IgD-negative memory B cell (primary cell): ENCODE data around the gene ST6GAL1. TPM values are rescaled to one million over a fixed set of nuclear protein-coding genes. Genes with fewer than 3 reads are reported as not detected.
A peak's percentile ranks its signal among the peaks of the same experiment; 100 is the strongest.

Experiments used
- H3K27ac Mint-ChIP-seq, 3 donors: one replicate each; pipeline ENCODE4 v1.8.0; 2020 to 2022; ENCODE audit warnings: mild to moderate bottlenecking in 3 of 3, mixed read lengths in 3 of 3, moderate library complexity in 1 of 3
- H3K27me3 Mint-ChIP-seq: one replicate; pipeline ENCODE4 v1.8.0; 2021; ENCODE audit warnings: mixed read lengths
- H3K36me3 Mint-ChIP-seq: one replicate; pipeline ENCODE4 v1.8.0; 2020; ENCODE audit warnings: mild to moderate bottlenecking, mixed read lengths
- H3K4me1 Mint-ChIP-seq, 3 donors: one replicate each; pipeline ENCODE4 v1.8.0; 2020 to 2022; ENCODE audit warnings: mixed read lengths in 3 of 3, mild to moderate bottlenecking in 1 of 3
- H3K4me3 Mint-ChIP-seq, 4 donors: one replicate each; pipeline ENCODE4 v1.8.0; 2020 to 2022; ENCODE audit warnings: mild to moderate bottlenecking in 4 of 4, mixed read lengths in 4 of 4, moderate library complexity in 3 of 4
- H3K9me3 Mint-ChIP-seq, 3 donors: one replicate each; pipeline ENCODE4 v1.8.0; 2020 to 2021; ENCODE audit warnings: mixed read lengths in 3 of 3, mild to moderate bottlenecking in 1 of 3
- polyA plus RNA-seq: library from polyadenylated mRNA; unstranded; fragments of 300-500 nt; fragmentation: Illumina TruSeq; gene quantifications from one replicate; pipeline ENCODE4 v1.2.3, GENCODE V29; 2021

The ST6GAL1 gene
- polyA plus RNA-seq, 1 donor from 2014 or later = 257 TPM

- peak overlapping the region; percentile 67 to 91 (median 80) for H3K27ac Mint-ChIP-seq
- H3K36me3 Mint-ChIP-seq = peaks cover 8% of the 10 kb centered on the region
- H3K4me3 Mint-ChIP-seq = peak overlapping the region; percentile 73 to 92 (median 88)
- peaks cover 1% of the 10 kb centered on the region for H3K27me3 Mint-ChIP-seq
- H3K4me1 Mint-ChIP-seq = peaks cover 64 to 70% (median 70%) of the 10 kb centered on the region in 3 donors
- no peaks in the 10 kb centered on the region for H3K9me3 Mint-ChIP-seq
These were observed 97.4 kb downstream of the ST6GAL1 start for GRCh38 chr3:187027531-187028278.

- peaks cover 59 to 78% (median 61%) of the 10 kb centered on the region in 3 donors for H3K4me1 Mint-ChIP-seq
- peaks cover 16% of the 10 kb centered on the region for H3K36me3 Mint-ChIP-seq
- peak overlapping the region; percentile 64 to 90 (median 68) for H3K4me3 Mint-ChIP-seq
- no peaks in the 10 kb centered on the region for H3K27me3 Mint-ChIP-seq
- H3K27ac Mint-ChIP-seq = peak overlapping the region; percentile 3 to 83 (median 65)
- H3K9me3 Mint-ChIP-seq = no peaks in the 10 kb centered on the region
These were observed 101.6 kb downstream of the ST6GAL1 start for GRCh38 chr3:187031934-187032333.

GRCh38 chr3:187036394-187036793, 106.1 kb downstream of the ST6GAL1 start:
- Mint-ChIP-seq H3K36me3 (peaks cover 20% of the 10 kb centered on the region), H3K27ac (peak overlapping the region in 1 of 3 donors; percentile 65), H3K4me1 (peaks cover 54 to 69% (median 54%) of the 10 kb centered on the region in 3 donors), H3K9me3 (no peaks in the 10 kb centered on the region), H3K27me3 (no peaks in the 10 kb centered on the region), H3K4me3 (peak overlapping the region in 1 of 4 donors; percentile 20)

GRCh38 chr3:187039100-187039722, 108.9 kb downstream of the ST6GAL1 start:
- Mint-ChIP-seq H3K36me3 (peaks cover 25% of the 10 kb centered on the region), H3K4me1 (peaks cover 54 to 75% (median 61%) of the 10 kb centered on the region in 3 donors), H3K4me3 (peak overlapping the region in 2 of 4 donors; percentile 68 to 76), H3K27ac (peak overlapping the region; percentile 74 to 96 (median 94)), H3K27me3 (no peaks in the 10 kb centered on the region), H3K9me3 (no peaks in the 10 kb centered on the region)

GRCh38 chr3:187039723-187040414, 109.5 kb downstream of the ST6GAL1 start:
- peaks cover 57 to 73% (median 61%) of the 10 kb centered on the region in 3 donors for H3K4me1 Mint-ChIP-seq
- H3K27ac Mint-ChIP-seq = peak overlapping the region; percentile 77 to 95 (median 94)
- peaks cover 26% of the 10 kb centered on the region for H3K36me3 Mint-ChIP-seq
- peak overlapping the region in 3 of 4 donors; percentile 14 to 69 (median 68) for H3K4me3 Mint-ChIP-seq
- no peaks in the 10 kb centered on the region for H3K9me3 Mint-ChIP-seq
- H3K27me3 Mint-ChIP-seq = no peaks in the 10 kb centered on the region

- no peaks in the 10 kb centered on the region for H3K9me3 Mint-ChIP-seq
- H3K4me3 Mint-ChIP-seq = peak overlapping the region; percentile 14 to 74 (median 29)
- H3K36me3 Mint-ChIP-seq = peaks cover 26% of the 10 kb centered on the region
- no peaks in the 10 kb centered on the region for H3K27me3 Mint-ChIP-seq
- peak overlapping the region; percentile 77 to 95 (median 94) for H3K27ac Mint-ChIP-seq
- peaks cover 56 to 68% (median 65%) of the 10 kb centered on the region in 3 donors for H3K4me1 Mint-ChIP-seq
These were observed 110.4 kb downstream of the ST6GAL1 start for GRCh38 chr3:187040516-187041361.

- H3K27ac Mint-ChIP-seq = peak overlapping the region; percentile 65 to 95 (median 94)
- H3K4me1 Mint-ChIP-seq = peaks cover 61 to 77% (median 66%) of the 10 kb centered on the region in 3 donors
- H3K27me3 Mint-ChIP-seq = no peaks in the 10 kb centered on the region
- H3K4me3 Mint-ChIP-seq = peak overlapping the region; percentile 35 to 92 (median 73)
- H3K9me3 Mint-ChIP-seq = no peaks in the 10 kb centered on the region
- H3K36me3 Mint-ChIP-seq = peaks cover 27% of the 10 kb centered on the region
These were observed 111.3 kb downstream of the ST6GAL1 start for GRCh38 chr3:187041362-187042307.

GRCh38 chr3:187042346-187042745, 112.0 kb downstream of the ST6GAL1 start:
- peak overlapping the region; percentile 65 to 95 (median 94) for H3K27ac Mint-ChIP-seq
- peak overlapping the region; percentile 35 to 92 (median 73) for H3K4me3 Mint-ChIP-seq
- H3K9me3 Mint-ChIP-seq = no peaks in the 10 kb centered on the region
- peaks cover 63 to 81% (median 68%) of the 10 kb centered on the region in 3 donors for H3K4me1 Mint-ChIP-seq
- H3K27me3 Mint-ChIP-seq = no peaks in the 10 kb centered on the region
- peaks cover 27% of the 10 kb centered on the region for H3K36me3 Mint-ChIP-seq

- Mint-ChIP-seq H3K36me3 (peaks cover 29% of the 10 kb centered on the region), H3K4me3 (peak overlapping the region in 1 of 4 donors; percentile 67), H3K27me3 (no peaks in the 10 kb centered on the region), H3K27ac (peak overlapping the region; percentile 53 to 94 (median 65)), H3K9me3 (no peaks in the 10 kb centered on the region), H3K4me1 (peaks cover 64 to 83% (median 71%) of the 10 kb centered on the region in 3 donors)
These were observed 112.6 kb downstream of the ST6GAL1 start for GRCh38 chr3:187042874-187043458.

GRCh38 chr3:187044206-187044605, 113.9 kb downstream of the ST6GAL1 start:
- H3K36me3 Mint-ChIP-seq = peaks cover 23% of the 10 kb centered on the region
- H3K27me3 Mint-ChIP-seq = no peaks in the 10 kb centered on the region
- peak overlapping the region; percentile 57 to 91 (median 70) for H3K4me3 Mint-ChIP-seq
- no peaks in the 10 kb centered on the region for H3K9me3 Mint-ChIP-seq
- H3K27ac Mint-ChIP-seq = peak overlapping the region; percentile 88 to 94 (median 91)
- peaks cover 56 to 81% (median 69%) of the 10 kb centered on the region in 3 donors for H3K4me1 Mint-ChIP-seq

GRCh38 chr3:187044867-187045552, 114.7 kb downstream of the ST6GAL1 start:
- Mint-ChIP-seq H3K4me3 (peak overlapping the region in 2 of 4 donors; percentile 42 to 76), H3K27ac (peak overlapping the region in 2 of 3 donors; percentile 39 to 94)

GRCh38 chr3:187046033-187046432, 115.7 kb downstream of the ST6GAL1 start:
- no peaks in the 10 kb centered on the region for H3K27me3 Mint-ChIP-seq
- peaks cover 32% of the 10 kb centered on the region for H3K36me3 Mint-ChIP-seq

More at GRCh38 chr3:187044867-187045552, 114.7 kb downstream of the ST6GAL1 start:
- peaks cover 25% of the 10 kb centered on the region for H3K36me3 Mint-ChIP-seq
- H3K4me1 Mint-ChIP-seq = peaks cover 48 to 80% (median 72%) of the 10 kb centered on the region in 3 donors
- H3K9me3 Mint-ChIP-seq = no peaks in the 10 kb centered on the region
- H3K27me3 Mint-ChIP-seq = no peaks in the 10 kb centered on the region

More at GRCh38 chr3:187046033-187046432, 115.7 kb downstream of the ST6GAL1 start:
- H3K4me1 Mint-ChIP-seq = peaks cover 47 to 76% (median 65%) of the 10 kb centered on the region in 3 donors
- no peaks in the 10 kb centered on the region for H3K9me3 Mint-ChIP-seq
- H3K4me3 Mint-ChIP-seq = peak overlapping the region in 2 of 4 donors; percentile 45 to 55
- H3K27ac Mint-ChIP-seq = peak overlapping the region; percentile 29 to 94 (median 84)
